ENCODE data around the gene NFKB1.

NFKB1 gene

GRCh38 chr4:102497986-102498385 is 3.2 kb upstream of the NFKB1 start:
- DNase-seq = no peak

GRCh38 chr4:102500352-102500695 is 835 bp upstream of the NFKB1 start:
- DNase-seq = no peak

GRCh38 chr4:102501447-102501696 is 213 bp downstream of the NFKB1 start:
- DNase-seq = no peak

GRCh38 chr4:102502543-102502818 is 1.3 kb downstream of the NFKB1 start:
- no peak for DNase-seq

- DNase-seq = no peak
Observed at GRCh38 chr4:102503301-102503746, 2.2 kb downstream of the NFKB1 start.

GRCh38 chr4:102503831-102504786 is 3.0 kb downstream of the NFKB1 start:
- DNase-seq = no peak

GRCh38 chr4:102504941-102505340 is 3.8 kb downstream of the NFKB1 start:
- DNase-seq = no peak

- no peak for DNase-seq
Observed at GRCh38 chr4:102505708-102506107, 4.5 kb downstream of the NFKB1 start.

- DNase-seq = no peak
Observed at GRCh38 chr4:102506523-102506922, 5.4 kb downstream of the NFKB1 start.

- no peak for DNase-seq
Observed at GRCh38 chr4:102511830-102512605, 10.9 kb downstream of the NFKB1 start.

- no peak for DNase-seq
Observed at GRCh38 chr4:102514298-102514964, 13.3 kb downstream of the NFKB1 start.

- no peak for DNase-seq
Observed at GRCh38 chr4:102517753-102518152, 16.6 kb downstream of the NFKB1 start.

- no peak for DNase-seq
Observed at GRCh38 chr4:102518703-102519131, 17.6 kb downstream of the NFKB1 start.

- DNase-seq = no peak
Observed at GRCh38 chr4:102519925-102520324, 18.8 kb downstream of the NFKB1 start.

GRCh38 chr4:102521570-102521969 is 20.4 kb downstream of the NFKB1 start:
- DNase-seq = no peak

- no peak for DNase-seq
Observed at GRCh38 chr4:102522031-102522440, 20.9 kb downstream of the NFKB1 start.

- no peak for DNase-seq
Observed at GRCh38 chr4:102524691-102525090, 23.5 kb downstream of the NFKB1 start.

- DNase-seq = no peak
Observed at GRCh38 chr4:102525097-102525496, 23.9 kb downstream of the NFKB1 start.

GRCh38 chr4:102525504-102525903 is 24.3 kb downstream of the NFKB1 start:
- no peak for DNase-seq

GRCh38 chr4:102526532-102526931 is 25.4 kb downstream of the NFKB1 start:
- no peak for DNase-seq

GRCh38 chr4:102527695-102528283 is 26.6 kb downstream of the NFKB1 start:
- DNase-seq = no peak

- no peak for DNase-seq
Observed at GRCh38 chr4:102529977-102530376, 28.8 kb downstream of the NFKB1 start.

- DNase-seq = no peak
Observed at GRCh38 chr4:102530986-102531385, 29.8 kb downstream of the NFKB1 start.

- no peak for DNase-seq
Observed at GRCh38 chr4:102531462-102531861, 30.3 kb downstream of the NFKB1 start.

Data from activated T-cell treated with anti-CD3 and anti-CD28 coated beads for 4 hours (primary cell).